Chondrocyte (in vitro differentiated cells): ENCODE results near the gene APC. TPM values are rescaled to one million over a fixed set of nuclear protein-coding genes. Genes with fewer than 3 reads are reported as not detected.

Source experiments
- DNase-seq: peaks from one replicate; pipeline ENCODE4 v3.0.0; 2021; ENCODE audit warnings: mixed read lengths, low spot score
- H3K27ac Mint-ChIP-seq: one replicate; pipeline ENCODE4 v1.8.0; 2021; ENCODE audit warnings: mild to moderate bottlenecking, moderate library complexity, mixed read lengths; ENCODE audit not compliant: unreplicated experiment
- H3K27me3 Mint-ChIP-seq: 2 replicates; pipeline ENCODE4 v1.8.0; 2021; ENCODE audit warnings: low read depth, mixed read lengths
- H3K36me3 Mint-ChIP-seq: 2 replicates; pipeline ENCODE4 v1.8.0; 2021; ENCODE audit warnings: low read depth, mixed read lengths
- H3K4me1 Mint-ChIP-seq: 2 replicates; pipeline ENCODE4 v1.8.0; 2021; ENCODE audit warnings: low read depth, mild to moderate bottlenecking, mixed read lengths
- H3K4me3 Mint-ChIP-seq: one replicate; pipeline ENCODE4 v1.8.0; 2021; ENCODE audit warnings: mild to moderate bottlenecking, moderate library complexity, mixed read lengths; ENCODE audit not compliant: unreplicated experiment
- H3K9me3 Mint-ChIP-seq: 2 replicates; pipeline ENCODE4 v1.8.0; 2021; ENCODE audit warnings: low read depth, mixed read lengths
- CTCF ChIP-seq: fragments of 200-600 bp; sonication (generic); IDR thresholded peaks from 2 replicates; pipeline ENCODE4 v1.5.0; 2021; ENCODE audit warnings: antibody characterized with exemption, mild to moderate bottlenecking, moderate library complexity
- total RNA-seq: library from RNA; stranded (reverse); gene quantifications from 3 replicates; pipeline ENCODE4 v1.2.1, GENCODE V29; 2021

The APC gene
- total RNA-seq, 1 donor from 2014 or later = 48.7 TPM

- Mint-ChIP-seq H3K27ac (no peak overlapping the region), H3K27me3 (no peaks in the 10 kb centered on the region), H3K36me3 (peaks cover 24% of the 10 kb centered on the region), H3K4me1 (peaks cover 6% of the 10 kb centered on the region), H3K4me3 (no peak overlapping the region), H3K9me3 (no peaks in the 10 kb centered on the region)
- no peak for TF ChIP-seq CTCF
- DNase-seq = no peak
Observed at GRCh38 chr5:112869948-112870347, 132.3 kb downstream of the APC start.

- Mint-ChIP-seq H3K9me3 (no peaks in the 10 kb centered on the region), H3K4me3 (no peak overlapping the region), H3K36me3 (peaks cover 22% of the 10 kb centered on the region), H3K27ac (peak overlapping the region; percentile 32), H3K4me1 (peaks cover 6% of the 10 kb centered on the region), H3K27me3 (no peaks in the 10 kb centered on the region)
- no peak for DNase-seq
- TF ChIP-seq CTCF = no peak
Observed at GRCh38 chr5:112870966-112871365, 133.3 kb downstream of the APC start.

GRCh38 chr5:112876362-112876761, 138.7 kb downstream of the APC start:
- H3K27me3 Mint-ChIP-seq = no peaks in the 10 kb centered on the region
- no peak overlapping the region for H3K27ac Mint-ChIP-seq
- H3K9me3 Mint-ChIP-seq = no peaks in the 10 kb centered on the region
- no peak for TF ChIP-seq CTCF
- DNase-seq = no peak
- peaks cover 23% of the 10 kb centered on the region for H3K4me1 Mint-ChIP-seq
- H3K4me3 Mint-ChIP-seq = no peak overlapping the region
- peaks cover 23% of the 10 kb centered on the region for H3K36me3 Mint-ChIP-seq

- no peak for TF ChIP-seq CTCF
- Mint-ChIP-seq H3K4me3 (no peak overlapping the region), H3K27me3 (no peaks in the 10 kb centered on the region), H3K27ac (no peak overlapping the region), H3K4me1 (peaks cover 17% of the 10 kb centered on the region), H3K36me3 (peaks cover 24% of the 10 kb centered on the region), H3K9me3 (no peaks in the 10 kb centered on the region)
- DNase-seq = no peak
Observed at GRCh38 chr5:112878101-112878500, 140.4 kb downstream of the APC start.

- Mint-ChIP-seq H3K36me3 (peaks cover 21% of the 10 kb centered on the region), H3K27ac (peak overlapping the region; percentile 63), H3K4me1 (peaks cover 17% of the 10 kb centered on the region), H3K27me3 (no peaks in the 10 kb centered on the region), H3K4me3 (no peak overlapping the region), H3K9me3 (no peaks in the 10 kb centered on the region)
- TF ChIP-seq CTCF = no peak
- DNase-seq = no peak
Observed at GRCh38 chr5:112878760-112879159, 141.1 kb downstream of the APC start.
